ENCODE measurements around the gene RASSF8. TPM values are rescaled to one million over a fixed set of nuclear protein-coding genes. Genes with fewer than 3 reads are reported as not detected.

RASSF8 gene
- total RNA-seq, 1 experiment from 2014 or later = 41.7 TPM

DNA sequence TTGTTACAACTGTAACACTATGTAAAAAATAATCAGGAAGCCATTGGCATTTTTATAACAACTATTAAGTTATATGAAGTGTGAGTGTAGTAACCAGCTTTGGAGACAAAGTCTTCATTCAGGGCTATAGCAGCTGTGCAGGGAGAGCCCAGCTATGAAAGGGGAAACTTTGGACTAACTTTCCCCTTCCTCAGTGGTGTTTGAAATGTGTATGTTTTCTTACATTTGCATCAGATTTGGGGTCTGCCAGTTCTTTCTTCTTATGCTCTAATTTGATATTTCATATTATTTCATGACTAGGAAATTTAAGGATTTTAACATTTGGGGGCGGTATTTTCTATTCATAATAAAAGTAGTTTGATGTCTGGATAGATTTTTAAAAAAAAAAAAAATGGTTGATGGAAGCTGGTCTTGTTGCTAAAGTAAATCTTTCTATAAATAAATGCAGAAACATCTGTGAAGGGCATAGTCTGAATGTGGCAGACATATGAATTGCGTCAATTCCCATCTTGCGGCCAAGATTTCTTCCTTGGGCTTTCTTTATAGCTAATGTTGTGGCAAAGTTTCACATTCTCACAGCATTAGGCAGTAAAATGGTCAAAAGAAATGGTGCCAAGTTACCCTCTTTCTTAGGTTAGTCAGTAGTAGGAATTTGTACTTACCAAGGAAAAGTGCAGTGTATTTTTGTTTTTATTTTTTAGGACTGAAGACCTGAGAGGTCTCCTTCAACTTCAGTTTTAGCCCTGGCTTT, 35.6 kb downstream of the RASSF8 start:
- peak; percentile 95 for DNase-seq (ENCODE audit: low read depth)

DNA sequence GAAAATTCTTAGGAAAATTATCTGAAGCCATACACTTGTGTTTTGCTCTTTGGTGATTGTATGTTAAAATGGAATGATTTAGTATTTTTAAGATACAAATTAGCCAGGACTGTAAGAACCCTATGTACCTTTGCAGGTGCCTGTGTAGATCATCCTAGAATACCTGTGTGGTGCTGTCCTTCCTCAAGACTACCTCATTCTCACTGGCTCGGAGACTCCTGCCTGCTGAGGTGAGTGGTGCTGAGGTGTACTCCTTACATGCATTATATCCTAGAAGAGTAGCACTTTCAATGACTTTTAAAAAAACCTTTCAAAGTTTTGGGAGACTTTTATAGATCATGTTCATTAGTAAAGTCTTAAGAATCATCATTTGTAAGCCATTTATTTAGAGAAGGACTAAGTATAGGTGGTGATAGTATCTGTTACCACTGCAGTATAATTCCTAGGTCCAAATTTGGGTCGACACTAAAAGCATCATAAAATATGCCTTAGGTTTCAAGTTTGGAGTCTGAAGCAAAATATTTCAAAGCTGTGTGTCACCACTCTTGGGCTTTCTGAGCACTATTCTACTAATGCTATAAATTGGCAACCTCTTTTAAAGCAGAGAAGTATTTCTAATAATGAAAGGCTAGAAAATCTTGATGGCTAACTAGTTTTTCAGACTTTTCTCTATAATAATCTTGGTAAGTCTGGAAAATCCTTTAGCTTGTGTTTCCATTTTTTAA, 36.6 kb downstream of the RASSF8 start:
- DNase-seq (ENCODE audit: low read depth) = no peak

DNA sequence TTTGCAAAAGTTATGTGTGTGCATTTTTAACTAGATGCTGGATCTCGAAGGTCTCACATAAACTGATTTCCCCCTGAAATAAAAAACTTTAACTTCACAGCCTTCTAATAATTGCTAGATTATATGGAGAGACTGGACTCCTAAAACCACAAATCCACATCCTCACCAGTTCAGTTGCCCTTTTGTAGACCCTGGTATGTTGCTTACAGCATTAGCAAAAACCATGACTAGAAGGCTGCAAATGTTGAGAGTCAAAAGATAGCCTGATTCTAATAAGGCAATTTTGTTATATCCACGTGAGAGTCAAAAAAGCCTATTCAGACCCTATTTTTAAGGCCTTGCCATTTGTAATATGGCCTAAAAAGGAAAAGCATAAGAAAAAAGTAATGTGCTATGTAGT, 37.4 kb downstream of the RASSF8 start:
- peak; percentile 65 for DNase-seq (ENCODE audit: low read depth)

DNA sequence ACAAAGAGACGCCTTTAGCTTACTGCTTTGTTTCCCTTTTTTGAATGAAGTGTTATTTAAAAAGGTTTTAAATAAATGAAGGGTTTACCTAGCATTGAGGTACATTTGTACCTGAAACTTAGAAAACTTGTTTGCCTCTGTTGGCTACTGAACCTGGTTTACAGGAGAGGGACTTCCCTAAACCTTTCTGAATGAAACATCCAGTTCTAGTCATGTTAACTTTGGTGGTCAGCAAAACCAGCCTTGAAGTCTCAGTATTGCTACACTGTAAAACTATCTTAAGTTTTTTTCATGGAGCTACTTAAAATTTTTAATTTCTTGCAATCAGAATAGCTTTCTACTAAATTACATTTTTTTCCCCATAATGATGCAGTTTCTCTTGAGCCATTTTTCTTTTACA, 38.2 kb downstream of the RASSF8 start:
- no peak for DNase-seq (ENCODE audit: low read depth)

DNA sequence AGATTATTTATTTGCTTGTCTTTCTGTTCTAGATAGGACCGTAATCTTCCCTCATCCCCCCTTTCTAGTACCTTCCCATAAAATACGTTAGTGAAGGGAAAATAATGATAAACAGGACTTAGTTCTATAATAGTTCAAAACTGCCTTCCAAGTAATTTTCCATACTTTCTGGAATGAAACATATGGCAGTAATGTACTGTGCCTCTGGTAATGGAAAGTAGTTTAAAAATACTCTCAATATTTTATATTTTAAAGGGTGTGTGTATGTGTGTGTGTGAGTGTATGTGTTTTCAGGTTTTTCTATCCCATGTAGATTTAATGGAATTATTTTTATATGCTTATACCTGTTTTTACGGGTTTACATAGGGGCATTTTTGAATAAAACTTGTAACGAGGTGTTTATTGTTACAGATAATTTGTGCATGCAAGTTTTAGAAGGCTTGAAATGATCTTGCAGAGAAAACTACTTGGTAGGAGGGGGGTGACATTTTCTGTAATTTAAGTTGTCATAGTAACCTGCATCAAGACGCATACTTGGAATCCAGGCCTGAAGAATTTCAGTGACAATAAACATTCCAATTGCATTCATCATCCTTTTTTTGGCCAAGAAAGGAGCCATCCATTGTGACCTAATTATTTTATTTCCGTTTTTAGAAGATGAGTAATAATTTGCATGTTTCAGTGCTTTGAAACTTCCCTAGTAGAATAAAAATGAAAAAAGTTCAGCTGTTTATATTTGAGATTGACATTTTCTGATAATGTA, 38.9 kb downstream of the RASSF8 start:
- peak; percentile 93 for DNase-seq (ENCODE audit: low read depth)

DNA sequence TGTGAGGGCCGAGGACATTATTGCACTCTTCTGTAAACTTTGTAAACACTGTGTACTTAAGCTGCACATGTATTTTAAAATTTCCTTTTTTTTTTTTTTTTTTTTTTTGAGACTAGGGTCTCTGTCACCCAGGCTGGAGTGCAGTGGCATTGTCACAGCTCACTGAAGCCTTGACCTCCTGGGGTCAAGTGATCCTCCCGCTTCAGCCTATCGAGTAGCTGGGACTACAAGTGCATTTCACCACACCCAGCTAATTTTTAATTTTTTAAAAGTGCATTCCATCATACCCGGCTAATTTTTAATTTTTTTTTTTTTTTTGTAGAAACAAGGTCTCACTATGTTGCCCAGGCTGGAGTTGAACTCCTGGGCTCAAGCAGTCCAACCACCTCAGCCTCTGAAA, 42.4 kb downstream of the RASSF8 start:
- no peak for DNase-seq (ENCODE audit: low read depth)

DNA sequence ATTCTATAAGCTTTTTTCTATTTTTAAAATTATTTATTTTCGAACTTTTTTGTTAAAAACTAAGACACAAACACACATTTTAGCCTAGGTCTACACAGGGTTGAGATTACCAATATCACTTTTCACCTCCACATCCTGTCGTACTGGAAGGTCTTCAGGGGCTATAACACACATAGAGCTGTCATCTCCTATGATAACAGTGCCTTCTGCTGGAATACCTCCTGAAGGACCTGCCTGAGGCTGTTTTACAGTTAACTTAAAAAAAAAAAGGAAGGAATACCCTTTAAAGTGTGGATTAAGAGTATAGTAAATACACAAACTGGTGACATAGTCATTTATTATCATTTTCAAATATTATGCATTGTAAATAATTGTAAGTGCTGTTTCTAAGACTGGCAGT, 43.0 kb downstream of the RASSF8 start:
- DNase-seq (ENCODE audit: low read depth) = no peak

DNA sequence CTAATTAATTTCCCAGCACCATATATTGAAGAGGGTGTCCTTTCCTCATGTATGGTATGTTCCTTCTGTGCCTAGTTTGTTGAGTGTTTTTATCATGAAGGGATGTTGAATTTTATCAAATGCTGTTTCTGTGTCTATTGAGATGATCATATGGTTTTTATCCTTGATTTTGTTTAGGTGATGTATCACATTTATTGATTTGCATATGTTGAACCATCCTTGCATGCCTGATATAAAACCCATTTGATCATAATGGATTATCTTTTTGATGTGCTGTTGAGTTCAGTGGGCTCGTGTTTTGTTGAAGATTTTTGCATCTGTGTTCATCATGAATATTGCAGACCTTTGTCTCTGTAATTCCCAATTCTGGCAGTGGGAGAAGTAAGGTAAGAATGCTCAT, 44.6 kb downstream of the RASSF8 start:
- DNase-seq (ENCODE audit: low read depth) = no peak

DNA sequence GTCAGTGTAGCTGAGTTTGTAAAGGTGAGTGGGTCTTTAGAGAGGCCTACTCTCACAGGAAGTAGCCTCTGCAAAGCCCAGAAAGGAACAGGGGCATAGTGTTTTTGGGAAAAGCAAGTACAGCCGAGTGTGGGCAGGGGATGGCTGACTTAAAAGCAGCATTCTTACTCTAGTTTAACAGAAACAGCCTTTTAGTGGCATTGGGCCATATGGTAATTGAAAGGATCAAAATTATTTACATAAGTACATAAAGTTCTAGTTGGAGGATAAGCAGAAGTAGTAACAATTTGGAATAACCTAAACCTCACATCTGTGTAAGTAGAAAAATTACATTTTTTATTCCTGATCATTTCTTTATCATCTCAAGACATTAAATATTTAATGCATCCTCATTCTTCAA, 49.1 kb downstream of the RASSF8 start:
- no peak for DNase-seq (ENCODE audit: low read depth)

DNA sequence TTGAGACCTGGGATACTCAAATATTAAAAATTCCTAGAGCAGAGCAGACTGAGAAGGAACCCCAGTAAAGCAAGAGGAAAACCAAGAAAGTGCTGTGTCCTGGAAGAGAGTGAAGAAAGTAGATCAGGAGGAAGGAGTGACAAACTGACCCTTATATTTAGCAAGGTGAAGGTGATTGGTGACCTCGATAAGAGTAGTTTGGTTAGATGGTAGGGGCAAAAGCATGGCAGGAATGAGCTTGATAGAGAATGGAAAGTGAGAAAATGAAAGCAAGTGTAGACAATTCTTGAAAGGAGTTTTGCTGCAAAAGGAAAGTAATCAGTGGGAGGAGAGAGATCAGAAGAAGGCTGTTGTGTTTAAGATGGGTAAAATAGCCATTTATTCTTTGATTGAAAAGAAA, 51.1 kb downstream of the RASSF8 start:
- peak; percentile 18 for DNase-seq (ENCODE audit: low read depth)

DNA sequence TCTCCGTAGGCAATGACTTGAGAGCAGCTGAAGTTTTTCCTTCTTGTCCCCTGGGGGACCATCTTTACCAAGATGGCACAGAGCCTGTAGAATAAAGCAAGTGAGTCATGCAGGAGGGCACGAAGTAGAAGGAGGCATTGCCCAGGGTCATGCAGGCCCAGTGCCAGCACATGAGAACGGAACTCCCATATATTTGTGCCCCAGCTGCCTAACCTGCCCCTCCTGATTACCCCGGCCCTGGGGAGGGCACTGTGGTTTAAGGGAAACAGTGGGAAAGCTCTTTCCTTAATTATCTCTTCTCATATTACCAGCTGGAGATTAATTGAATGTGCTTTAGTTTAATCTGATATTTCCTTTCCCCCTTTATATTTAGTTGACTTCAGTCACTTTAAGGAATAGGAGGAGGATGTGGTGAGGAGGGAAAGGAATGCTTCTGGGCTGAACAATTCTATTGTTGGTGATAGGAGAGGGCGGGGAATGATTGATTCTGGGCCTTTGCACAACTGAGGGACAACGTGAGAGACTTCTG, 51.9 kb downstream of the RASSF8 start:
- DNase-seq (ENCODE audit: low read depth) = peak; percentile 94

DNA sequence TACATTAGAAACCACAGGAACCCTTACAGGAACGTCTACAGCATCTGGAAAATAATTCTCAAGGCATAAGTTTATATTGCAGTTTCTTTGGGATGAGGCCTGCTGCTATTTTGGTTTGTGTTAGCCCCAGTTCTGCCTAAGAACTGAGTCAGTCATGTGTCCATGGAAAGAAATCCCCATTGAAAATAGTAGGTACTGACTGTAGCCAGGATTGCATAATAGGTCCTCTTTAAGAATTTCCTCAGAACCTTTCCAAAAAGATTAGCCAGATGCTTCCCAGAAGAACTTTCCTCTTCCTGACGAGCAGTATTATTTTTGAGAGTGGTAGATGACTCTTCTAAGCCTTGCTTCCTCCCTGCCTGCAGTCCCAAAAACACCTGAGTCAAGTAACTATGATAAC, 52.6 kb downstream of the RASSF8 start:
- DNase-seq (ENCODE audit: low read depth) = peak; percentile 68

DNA sequence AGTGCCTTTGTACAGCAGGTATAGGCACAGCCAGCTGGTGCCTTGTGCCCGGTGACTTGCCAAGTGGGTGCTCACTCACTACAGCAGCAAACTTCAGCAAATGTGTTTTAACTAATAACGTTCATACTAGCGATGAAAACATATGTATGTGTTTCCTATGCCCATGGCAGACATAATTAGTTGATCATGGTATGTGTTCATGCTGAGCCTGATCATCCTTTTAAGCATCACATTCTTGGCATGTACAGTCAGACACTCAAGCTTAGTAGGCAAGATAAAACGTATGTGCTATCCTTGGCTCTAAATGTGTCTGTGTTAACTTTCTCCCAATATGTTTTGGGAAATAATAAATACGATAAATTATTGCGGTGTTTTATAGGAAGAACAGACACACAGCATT, 55.6 kb downstream of the RASSF8 start:
- no peak for DNase-seq (ENCODE audit: low read depth)

DNA sequence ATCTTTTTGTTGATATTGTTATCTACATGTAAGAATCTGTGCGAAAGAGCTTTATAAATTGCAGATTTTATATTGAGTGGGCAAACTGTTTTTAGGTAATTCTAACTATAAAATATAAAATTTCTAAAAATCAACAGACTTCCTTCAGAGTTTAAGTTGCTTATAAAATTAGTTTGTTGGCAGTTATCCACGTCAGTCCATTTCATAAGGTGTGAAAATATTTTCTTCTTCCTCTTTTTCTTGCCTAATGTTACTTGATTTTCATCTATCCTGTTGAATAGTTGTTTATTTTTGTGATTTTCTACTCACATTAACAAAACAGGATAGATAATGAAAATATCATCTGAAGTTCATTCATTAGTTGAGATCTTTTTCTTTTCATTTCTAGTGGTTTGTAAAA, 58.0 kb downstream of the RASSF8 start:
- no peak for DNase-seq (ENCODE audit: low read depth)

DNA sequence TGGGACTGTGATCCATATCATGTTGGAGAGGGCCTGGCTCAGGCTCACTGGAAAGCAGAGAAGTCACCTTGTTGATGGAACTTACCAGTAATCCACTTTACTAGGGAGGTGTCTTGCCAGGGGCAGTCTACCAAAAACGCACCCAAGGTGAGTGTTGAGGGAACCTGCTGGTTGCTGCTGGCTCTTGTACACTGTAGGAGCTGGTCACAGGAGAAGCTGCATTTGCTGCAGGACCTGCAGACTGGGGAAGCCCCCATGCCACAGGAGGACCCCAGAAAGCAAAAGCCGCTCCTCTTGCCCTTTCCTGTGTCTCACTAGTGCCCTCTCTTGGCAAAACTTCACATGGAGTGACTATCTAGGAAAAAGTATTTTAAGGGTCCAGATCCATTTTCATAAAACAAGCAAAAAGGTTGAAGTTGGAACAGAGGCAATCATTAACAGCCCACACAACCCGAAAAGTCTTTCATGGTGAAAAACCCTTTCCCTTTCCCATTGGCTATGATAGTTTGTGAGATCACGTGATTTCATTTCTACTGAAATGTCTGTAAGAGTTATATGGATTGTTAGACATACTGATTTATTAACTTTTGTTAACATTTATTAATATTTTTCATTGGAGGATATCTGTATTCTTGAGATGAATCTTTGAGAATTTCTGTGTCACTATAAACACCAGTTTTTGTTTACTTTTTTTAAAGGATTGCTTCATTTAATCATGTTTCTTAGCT, 59.2 kb downstream of the RASSF8 start:
- peak; percentile 52 for DNase-seq (ENCODE audit: low read depth)

DNA sequence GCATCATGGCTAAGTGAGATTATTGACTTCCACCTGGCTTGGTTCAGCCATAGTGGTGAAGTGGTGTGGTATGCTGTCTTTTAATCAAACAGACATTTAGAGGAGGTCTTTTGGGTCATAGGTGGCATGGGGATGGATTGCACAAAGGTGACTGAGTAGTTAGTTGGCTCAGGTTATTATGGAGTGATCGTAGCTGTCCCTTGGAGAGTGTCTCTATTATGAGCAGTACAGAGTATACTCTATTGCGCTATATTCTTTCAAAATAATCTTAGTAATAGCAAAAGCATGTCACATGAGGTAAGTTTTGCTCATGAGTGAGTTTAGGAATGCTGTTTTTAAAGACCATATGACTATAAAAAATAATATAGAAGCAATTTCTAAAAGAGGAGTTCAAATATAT, 60.4 kb downstream of the RASSF8 start:
- DNase-seq (ENCODE audit: low read depth) = no peak

DNA sequence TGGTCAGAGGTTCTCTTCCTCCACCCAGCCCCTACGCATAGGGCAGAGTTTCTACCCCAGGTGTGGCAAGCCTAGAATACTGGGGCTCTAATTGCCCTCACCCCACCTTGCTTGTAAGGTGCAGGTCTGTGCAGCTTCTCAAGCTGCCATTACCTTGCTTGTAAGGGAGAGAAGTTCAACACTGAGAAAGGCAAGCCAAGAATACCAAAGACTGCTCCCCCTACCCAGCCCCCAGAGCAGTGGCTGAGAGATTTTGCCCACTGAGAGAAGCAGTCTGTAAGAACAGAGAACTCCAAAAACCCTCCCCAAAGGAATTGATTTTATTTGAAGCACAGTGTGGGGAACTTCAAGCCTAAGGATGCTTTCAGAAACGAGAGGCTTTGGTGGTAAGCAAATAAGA, 63.1 kb downstream of the RASSF8 start:
- no peak for DNase-seq (ENCODE audit: low read depth)

DNA sequence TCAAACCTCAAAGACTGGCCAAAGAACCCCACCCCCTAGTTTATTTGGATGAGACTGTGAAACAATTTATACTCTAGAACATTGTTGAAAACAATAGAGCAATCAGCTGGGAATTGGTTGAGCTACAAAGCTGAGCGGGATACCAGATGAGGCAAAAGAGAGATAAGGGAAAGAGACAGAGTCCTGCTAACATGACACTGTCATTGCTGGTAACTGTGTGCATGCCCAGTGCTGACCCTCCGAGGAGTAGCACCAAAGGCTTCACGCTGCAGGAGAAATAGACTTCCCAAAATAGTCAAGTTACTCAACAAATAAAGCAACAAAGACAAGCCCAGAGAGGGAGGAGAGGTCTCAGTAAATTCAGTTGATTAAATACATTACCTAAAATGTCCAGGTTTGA, 63.6 kb downstream of the RASSF8 start:
- DNase-seq (ENCODE audit: low read depth) = no peak

DNA sequence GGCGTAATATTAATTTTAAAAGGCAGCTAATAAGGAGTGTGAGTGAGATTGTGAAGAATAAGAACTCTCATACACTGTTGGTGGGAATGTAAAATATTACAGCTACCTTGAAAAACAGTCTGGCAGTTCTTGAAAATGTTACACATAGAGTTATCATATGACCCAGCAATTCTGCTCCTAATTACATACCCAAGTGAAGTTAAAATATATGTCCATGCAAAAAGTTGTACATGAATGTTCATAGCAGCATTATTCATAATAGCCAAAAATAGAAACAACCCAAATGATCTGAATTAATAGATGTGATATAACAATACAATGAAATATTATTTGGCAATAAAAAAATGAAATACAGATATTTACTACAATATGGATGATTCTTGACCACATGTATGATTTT, 68.2 kb downstream of the RASSF8 start:
- DNase-seq (ENCODE audit: low read depth) = no peak

DNA sequence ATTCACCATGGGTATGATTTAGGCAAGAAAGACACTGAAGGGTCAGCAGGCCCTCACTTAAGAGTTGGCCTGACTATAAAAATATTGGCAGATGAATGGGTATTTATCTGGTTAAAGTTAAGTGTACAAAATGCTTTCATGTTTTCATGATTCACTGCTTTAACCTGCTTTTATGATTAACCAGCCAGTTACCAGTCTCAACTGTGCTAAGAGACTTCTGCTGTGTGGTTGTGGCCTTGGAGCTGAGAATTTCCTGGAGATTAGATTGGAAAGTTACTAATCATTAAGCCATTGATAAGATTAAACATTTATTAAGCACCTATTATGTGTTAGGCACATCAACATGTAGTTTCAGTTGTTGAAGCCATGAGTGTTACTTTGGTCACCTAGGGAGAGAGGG, 68.9 kb downstream of the RASSF8 start:
- no peak for DNase-seq (ENCODE audit: low read depth)

DNA sequence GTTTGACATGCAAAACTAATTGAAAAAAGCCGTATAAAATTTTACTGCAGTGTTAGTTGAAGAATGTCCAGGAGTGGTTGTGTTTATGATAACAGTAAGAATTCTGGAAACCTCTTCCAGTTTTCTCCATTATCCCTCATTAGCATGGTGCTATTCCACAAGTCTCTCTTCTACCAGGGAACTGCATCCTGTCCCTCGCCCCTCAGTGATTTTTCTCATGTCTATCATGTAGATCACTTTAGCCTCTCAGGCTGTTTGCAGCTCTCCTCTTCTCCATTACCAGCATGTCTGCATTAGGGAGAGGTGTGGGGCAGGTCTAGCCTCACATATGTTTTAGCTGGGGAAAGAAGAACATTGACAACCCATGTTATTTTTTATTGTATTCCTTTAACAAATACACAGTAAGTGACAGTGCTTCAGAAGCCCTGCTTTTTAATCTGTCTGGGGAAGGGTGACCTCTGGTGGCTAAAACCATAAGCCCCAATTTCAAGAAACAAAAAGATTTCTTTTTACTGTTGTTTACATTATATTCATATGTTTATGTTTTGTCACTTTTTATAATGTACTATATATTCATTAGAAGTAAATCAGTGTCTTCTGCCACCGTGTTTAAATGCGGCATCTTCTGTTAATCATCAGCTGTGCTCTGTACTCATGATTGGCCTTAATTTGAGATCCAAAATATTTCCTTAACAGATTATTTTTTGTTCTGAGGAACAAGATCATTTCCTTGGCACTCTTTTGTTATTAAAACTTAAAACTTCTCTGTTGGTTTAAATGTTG, 70.7 kb downstream of the RASSF8 start:
- peak; percentile 37 for DNase-seq (ENCODE audit: low read depth)

Measured in RPMI7951 (cell line).